NCI-H2227 (cell line): ENCODE measurements around the gene SAYSD1.
"Not testable (repeated sequence)": the region's sequence is repeated elsewhere in the genome, so short reads cannot be mapped to it uniquely, and the experiment has no call there.

Experiments
- DNase-seq: peaks from one replicate; lab custom pipeline; 2025; ENCODE audit not compliant: unreplicated experiment; lab: John Stamatoyannopoulos, UW

SAYSD1 gene

DNA sequence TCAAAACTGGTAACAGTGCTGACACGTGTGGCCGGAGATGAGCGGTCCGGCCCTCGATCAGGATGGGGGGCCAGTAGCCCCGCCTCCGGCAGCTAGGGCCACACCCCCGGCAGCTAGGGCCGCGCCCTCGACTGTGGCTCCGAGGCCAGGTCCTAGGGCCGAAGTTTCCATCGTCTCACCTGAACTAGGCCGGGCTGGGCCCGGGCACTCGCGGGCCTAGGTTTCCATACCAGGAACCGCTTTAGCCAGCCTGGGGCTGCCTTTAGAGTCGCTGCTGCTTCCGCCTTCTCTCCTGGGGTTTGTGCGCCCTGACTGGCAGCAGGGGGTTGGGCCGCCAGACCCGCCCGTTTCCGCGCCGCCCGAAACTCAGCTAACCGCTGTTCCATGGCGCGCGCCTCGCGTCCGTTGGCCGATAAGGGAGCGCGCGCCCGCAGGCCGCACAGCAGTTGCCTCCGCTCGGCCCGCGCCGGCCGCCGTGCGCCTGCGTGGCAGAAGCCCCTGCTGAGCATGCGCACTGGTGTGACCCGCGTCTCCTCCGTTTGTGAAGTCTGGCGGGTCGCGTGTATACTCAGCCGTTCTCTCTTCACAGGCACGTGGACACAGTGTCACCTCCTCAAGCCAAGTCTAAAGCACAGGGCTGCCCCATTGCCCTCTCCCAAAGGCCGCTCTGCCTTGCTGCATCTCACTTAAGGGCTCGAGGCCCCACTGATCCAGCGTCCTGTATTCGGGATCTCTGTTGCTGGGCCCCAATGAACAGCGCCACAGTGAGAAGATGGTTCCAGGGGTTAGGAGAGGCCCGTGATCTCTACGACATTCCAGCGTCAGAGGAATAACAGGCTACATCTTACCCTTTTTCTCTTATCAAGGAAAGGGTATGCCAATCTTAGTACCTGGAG is at the start of gene SAYSD1:
TSS of gene SAYSD1 (minus strand) at position 483 of the 896 bp plus-strand sequence. CDS start at position 386, 97 bp downstream.
- DNase-seq, result peak; percentile 98

GRCh38 chr6:39157511-39157910 is 42.5 kb upstream of the SAYSD1 start:
- DNase-seq, result peak; percentile 36

- DNase-seq, result peak; percentile 77
These were observed 41.8 kb upstream of the SAYSD1 start for GRCh38 chr6:39156801-39157200.

DNA sequence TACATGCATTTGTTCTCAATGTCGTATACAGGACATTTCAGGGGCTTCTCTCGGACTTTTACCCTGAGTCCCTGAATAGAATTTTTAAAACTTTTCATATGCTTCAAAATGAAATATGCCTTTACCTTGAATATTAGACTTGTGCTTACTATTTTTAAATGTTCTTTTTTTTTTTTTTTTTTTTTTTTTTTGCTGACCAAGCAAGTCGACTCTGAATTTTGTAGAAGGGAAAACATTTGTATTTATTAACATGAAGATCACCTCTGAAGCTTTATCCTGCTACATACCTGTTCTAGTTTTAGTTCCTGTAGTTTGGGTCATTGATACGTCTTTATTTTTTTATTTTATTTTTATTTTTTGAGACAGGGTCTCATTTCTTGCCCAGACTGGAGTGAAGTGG is 39.7 kb upstream of the SAYSD1 start:
- no peak for DNase-seq

DNA sequence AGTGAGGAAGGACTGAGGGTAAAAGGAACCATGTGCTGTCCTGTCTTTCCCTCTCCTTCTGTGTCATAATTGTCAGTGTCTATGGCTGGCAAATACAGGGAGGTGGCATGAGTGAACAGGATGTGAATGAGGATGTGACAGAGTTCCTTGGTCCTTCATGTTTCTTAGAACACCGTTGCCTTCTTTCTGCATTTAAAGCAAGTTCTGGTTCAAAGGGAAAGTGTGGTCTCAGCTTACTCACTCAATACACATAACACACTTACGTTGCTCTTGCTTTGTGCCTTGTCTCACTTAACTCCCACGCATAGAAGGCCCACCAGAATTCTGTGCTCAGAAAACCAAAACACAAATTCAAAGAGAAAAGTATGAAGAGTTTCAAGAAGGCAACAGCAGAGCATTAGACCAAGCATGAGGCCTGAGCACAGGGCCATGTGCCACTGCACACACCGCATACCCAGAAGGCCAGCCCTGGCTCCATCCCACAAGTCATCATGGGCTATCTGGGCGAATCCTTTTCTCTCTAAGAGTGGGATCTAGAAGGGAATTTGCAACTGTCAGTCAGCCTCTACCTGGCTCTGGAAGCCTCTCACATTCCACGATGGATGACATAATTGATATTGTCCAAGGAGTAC is 38.9 kb upstream of the SAYSD1 start:
- no peak for DNase-seq

DNA sequence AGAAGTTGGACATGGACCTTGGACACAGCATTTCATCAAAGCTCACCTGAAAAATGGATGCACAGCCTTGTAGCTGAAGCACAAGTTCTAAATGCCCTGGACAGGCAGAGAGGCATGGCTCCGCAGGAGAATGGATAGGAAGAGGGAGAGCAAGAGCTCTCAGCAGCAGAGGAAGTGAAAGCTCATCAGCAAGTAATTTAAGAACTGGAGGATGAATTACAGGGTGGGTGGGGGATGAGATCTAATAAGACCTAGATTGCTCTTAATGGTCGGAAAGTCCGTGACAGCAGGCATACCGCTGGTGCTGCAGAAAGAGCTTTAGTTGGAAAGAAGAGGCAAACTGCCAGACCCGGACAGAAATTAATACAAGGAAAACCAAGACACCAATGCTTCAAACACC is 37.3 kb upstream of the SAYSD1 start:
- peak; percentile 13 for DNase-seq

DNA sequence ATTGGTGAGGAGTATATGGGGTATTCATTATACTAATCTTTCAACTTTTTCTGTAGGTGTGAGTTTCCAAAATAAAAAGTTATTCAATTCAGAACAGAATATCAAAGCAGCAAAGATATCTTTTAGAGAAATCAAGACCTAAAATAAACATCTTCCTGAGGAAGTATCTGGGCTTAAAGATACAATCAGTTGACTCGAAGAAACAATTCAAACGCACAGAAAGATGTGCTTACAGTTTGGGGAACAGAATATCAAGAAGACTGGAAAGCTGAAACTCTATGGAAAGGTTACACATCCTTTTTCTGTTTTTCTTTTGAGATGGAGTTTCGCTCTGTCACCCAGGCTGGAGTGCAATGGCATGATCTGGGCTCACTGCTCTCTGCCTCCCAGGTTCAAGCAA is 36.2 kb upstream of the SAYSD1 start:
- DNase-seq, result no peak

- DNase-seq, result peak; percentile 26
These were observed 29.6 kb upstream of the SAYSD1 start for GRCh38 chr6:39144481-39145173.

- DNase-seq, result no peak
These were observed 28.4 kb upstream of the SAYSD1 start for GRCh38 chr6:39143238-39143930.

- no peak for DNase-seq
These were observed 25.7 kb upstream of the SAYSD1 start for GRCh38 chr6:39140556-39141167.

- DNase-seq, result no peak
These were observed 22.3 kb upstream of the SAYSD1 start for GRCh38 chr6:39137245-39137644.

DNA sequence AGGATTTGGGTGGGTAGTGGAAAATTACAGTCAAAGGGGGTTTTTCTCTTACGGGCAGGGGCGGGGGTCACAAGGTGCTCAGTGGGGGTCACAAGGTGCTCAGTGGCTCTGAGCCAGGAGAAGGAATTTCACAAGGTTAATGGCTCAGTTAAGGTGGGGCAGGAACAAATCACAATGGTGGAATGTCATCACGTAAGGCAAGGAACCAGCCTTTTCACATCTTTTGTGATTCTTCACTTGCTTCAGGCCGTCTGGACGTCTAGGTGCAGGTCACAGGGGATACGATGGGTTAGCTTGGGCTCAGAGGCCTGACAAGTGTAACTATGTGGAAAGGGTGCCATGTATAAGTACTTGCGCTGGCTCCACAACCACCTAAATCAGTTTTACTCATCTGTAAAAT is 21.2 kb upstream of the SAYSD1 start:
- DNase-seq, result not testable (repeated sequence)

DNA sequence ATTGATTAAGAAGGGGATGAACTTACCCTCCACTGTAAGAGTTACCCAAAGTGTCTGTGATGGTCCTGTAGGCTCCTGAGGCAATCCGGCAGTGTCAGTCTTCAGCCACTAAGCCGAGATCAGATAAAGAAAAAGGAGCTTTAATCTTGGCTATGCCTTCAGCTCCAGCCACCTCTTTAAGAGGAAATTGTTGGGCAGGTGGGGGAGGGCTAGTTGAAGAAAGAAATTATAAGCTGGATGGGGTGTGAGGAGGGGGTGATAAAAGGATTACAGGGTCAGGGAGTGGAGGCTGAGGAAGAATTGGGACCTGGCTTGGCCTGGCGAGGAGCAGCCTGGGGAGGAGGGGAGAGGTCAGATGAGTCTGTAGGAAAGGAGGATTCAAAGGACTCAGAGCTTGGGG is 19.8 kb upstream of the SAYSD1 start:
- not testable (repeated sequence) for DNase-seq

- peak; percentile 17 for DNase-seq
These were observed 15.7 kb upstream of the SAYSD1 start for GRCh38 chr6:39130691-39131090.

GRCh38 chr6:39128832-39129231 is 13.8 kb upstream of the SAYSD1 start:
- no peak for DNase-seq

DNA sequence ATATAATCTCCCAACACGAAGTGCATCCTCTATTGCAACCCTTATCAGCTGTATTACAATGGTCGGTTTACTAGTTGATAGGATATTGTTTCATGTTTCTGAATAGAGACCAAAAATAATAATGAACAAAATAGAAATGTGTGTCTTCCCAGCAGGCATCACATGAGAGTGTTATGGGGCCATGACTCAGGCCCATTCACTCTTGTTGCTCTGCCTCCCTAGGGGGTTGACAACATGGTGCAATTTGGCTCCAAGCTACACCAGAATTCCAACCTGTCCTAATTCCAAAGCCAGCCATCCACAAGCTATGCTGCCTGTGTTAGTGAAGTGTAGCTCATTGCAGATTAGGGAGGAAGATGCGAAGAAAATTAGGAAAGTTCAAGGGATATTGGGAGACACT is 13.1 kb upstream of the SAYSD1 start:
- DNase-seq, result no peak

GRCh38 chr6:39124114-39124513 is 9.1 kb upstream of the SAYSD1 start:
- no peak for DNase-seq

DNA sequence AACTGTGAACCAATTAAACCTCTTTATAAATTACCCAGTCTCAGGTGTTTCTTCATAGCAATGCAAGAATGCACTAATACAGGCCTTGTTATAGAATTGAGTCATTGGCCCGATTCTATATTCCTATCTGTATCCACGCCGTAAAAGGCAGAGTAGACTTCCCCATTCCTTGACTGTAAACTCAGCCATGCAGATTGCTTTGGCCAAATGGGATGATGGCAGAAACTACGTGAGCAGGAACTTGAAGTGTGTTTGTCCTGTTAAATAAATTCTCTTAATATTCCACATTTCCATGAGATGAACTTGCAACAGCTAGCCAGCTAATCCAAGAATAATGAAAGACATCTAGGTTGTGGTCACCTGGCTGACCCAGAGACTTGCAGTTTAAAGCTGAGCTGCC is 3.9 kb upstream of the SAYSD1 start:
- DNase-seq, result no peak

GRCh38 chr6:39114388-39114703 is 640 bp downstream of the SAYSD1 start:
- DNase-seq, result no peak

DNA sequence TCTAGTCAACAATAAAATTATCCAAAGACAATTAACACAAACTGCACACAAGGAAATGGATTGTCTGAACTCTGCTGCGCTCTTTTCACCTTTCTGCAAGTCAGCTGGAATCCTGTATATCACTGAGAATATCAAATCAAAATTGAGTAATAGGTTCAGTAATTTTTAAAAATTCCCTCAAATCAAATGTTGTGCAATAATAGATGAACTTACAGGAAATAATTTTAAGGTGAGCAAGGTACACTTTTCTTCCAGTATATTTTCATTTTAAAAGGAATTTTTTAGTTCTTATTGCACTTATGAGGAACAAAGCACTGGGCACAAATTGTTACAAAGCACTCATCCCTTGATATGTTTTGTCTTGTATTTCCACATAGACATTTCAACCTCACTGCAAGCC is 1.2 kb downstream of the SAYSD1 start:
- no peak for DNase-seq

DNA sequence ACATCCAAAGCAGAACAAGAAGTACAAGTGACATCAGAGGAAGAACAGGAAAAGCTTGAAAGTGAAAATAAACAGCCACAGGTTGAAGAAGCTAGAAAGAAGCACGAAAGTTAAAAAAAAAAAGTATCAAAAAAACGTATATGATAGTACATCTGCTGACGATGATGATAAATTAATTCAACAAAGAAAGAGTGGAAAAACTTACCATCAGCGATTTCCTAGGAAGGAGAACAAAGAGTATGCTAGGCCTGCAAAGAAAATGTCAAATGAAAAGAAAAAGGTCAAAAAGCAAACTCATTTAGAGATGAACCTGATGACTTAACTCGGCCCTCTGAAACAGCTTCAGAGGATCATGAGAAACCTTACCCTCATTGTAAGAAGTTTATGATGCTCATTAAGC is 3.7 kb downstream of the SAYSD1 start:
- DNase-seq, result no peak
